GM13976 (cell line): Measurements from ENCODE around the gene LGALS3BP.

Source experiments
- DNase-seq: peaks from one replicate; pipeline ENCODE4 v3.0.0; 2012; ENCODE audit warnings: low spot score
- in situ Hi-C: fragments of 300-500 bp; cut with MboI; formaldehyde crosslinking; loops from one replicate; pipeline ENCODE4 v1.12.0; 2022; ENCODE audit warnings: low sequenced_read_pairs, mixed read lengths, inconsistent platforms; ENCODE audit not compliant: unreplicated experiment
- TF ChIP-seq, protein P1 (sequence below): IDR thresholded peaks from 2 replicates; pipeline ENCODE4 v1.5.1; 2012; ENCODE audit warnings: borderline replicate concordance, mild to moderate bottlenecking; ENCODE audit not compliant: insufficient read depth; ENCODE audit errors: extremely low read depth, missing control alignments, control extremely low read depth

LGALS3BP gene

DNA sequence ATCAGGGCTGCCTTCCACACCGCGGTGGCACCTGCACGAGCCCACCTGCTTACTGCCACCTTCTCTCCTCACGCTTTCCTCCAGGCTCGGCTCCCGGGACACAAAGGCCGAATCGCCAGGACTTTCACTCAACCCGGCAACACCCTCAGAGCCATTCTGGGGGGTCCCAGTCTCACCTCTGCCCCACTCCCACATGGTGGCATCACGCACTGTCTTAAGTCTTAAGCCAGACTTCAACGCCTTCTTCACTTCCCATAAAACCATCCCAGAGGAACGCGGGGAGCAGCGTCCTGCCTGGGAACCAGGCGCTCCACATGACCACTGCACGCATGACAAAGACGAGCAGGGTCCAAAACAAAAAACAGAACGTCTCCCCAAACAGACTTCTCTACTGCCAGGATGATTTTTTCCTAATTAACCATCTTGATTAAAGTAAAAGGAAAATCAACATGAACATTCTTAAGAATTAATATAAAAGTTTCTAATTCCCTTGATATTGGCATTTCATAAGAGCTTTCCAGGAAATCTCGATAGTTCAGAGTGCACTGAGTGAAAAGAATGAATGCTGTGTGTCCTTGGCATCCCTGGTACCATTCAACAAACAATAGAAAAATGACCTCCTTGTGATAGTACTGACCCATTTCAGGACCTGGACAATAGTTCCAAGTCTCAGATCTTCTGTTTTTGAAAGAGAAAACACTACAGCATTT, 27.2 kb upstream of the LGALS3BP start:
- in situ Hi-C loops: no loop called here
- DNase-seq: no peak
- TF ChIP-seq, protein P1, sequence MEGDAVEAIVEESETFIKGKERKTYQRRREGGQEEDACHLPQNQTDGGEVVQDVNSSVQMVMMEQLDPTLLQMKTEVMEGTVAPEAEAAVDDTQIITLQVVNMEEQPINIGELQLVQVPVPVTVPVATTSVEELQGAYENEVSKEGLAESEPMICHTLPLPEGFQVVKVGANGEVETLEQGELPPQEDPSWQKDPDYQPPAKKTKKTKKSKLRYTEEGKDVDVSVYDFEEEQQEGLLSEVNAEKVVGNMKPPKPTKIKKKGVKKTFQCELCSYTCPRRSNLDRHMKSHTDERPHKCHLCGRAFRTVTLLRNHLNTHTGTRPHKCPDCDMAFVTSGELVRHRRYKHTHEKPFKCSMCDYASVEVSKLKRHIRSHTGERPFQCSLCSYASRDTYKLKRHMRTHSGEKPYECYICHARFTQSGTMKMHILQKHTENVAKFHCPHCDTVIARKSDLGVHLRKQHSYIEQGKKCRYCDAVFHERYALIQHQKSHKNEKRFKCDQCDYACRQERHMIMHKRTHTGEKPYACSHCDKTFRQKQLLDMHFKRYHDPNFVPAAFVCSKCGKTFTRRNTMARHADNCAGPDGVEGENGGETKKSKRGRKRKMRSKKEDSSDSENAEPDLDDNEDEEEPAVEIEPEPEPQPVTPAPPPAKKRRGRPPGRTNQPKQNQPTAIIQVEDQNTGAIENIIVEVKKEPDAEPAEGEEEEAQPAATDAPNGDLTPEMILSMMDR: no peak

DNA sequence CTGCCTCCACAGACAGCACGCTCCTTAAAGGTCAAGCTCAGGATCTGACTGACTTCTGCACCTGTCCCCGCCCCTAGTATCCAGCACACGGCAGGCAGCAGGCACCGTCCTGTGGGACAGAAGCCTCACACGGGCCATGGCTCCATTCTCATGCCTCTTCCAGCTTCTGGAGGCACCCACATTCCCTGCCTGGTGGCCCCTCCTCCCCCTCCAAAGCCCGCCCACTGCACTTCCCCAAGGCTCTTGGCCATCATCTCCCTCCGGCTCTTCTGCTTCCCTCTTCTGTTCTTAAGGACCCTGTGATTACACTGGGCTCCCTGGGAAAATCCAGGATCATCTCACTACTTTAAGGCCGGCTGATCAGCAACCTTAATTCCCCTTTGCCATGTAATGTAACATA, 26.3 kb upstream of the LGALS3BP start:
- in situ Hi-C loops: no loop called here
- DNase-seq: no peak
- TF ChIP-seq, protein P1: no peak

DNA sequence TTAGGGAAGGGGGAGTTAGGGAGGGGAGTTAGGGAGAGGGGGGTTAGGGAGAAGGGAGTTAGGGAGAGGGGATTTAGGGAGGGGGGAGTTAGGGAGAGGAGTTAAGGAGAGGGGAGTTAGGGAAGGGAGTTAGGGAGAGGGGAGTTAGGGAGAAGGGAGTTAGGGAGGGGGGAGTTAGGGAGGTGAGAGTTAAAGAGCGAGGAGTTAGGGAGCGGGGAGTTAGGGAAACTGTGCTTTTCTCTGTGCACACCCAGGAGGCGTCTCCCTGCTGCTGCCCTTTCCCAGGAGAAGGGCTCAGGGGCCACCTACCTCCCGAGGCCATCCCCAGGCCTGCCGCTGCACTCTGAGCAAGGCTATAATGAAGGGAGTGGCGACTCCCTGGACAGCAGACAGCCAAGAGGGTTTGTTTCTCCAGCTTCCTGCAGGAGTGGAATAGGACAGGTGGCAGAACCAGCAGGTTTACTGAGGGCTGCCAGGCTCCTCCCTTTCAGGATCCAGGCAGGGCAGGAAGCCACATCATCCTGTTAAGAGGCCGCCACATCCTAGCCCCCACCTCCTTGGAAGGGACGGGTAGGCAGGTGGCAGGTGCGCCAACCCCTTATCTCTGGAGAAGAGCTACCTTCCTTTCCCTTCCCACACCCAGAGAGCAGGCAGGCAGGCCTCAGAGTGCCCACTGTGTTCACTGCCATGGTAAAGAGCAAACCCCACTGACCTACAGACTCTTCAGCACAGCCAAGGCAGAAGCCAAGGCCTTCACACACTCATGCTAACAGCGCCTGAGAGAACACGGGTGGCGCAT, 25.5 kb upstream of the LGALS3BP start:
- TF ChIP-seq, protein P1: no peak
- DNase-seq: peak; percentile 17
- in situ Hi-C loops: no loop called here

DNA sequence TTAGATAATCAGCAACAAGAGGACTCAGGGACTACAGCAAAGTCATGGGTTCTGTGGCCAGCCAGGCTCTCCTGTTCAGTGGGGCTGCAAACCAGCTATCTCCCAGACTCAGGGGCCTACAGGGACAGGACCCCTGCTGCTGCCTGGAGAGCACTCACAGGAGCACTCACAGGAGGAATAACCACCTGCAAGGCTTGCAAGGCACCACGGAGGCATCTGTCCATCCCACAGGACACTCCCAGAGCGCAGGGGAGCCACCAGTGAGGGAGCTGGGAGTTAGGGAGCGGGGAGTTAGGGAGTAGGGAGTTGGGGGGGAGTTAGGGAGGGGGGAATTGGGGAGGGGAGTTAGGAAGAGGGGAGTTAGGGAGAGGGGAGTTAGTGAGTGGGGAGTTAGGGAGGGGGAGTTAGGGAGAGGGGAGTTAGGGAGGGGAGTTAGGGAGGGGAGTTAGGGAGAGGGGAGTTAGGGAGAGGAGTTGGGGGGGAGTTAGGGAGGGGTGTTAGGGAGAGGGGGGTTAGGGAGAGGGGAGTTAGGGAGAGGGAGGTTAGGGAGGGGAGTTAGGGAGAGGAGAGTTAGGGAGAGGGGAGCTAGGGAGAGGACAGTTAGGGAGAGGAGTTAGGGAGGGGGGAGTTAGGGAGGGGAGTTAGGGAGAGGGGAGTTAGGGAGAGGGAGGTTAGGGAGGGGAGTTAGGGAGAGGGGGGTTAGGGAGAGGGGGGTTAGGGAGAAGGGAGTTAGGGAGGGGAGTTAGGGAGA, 24.1 kb upstream of the LGALS3BP start:
- DNase-seq: peak; percentile 16
- in situ Hi-C loops: no loop called here
- TF ChIP-seq, protein P1: no peak

DNA sequence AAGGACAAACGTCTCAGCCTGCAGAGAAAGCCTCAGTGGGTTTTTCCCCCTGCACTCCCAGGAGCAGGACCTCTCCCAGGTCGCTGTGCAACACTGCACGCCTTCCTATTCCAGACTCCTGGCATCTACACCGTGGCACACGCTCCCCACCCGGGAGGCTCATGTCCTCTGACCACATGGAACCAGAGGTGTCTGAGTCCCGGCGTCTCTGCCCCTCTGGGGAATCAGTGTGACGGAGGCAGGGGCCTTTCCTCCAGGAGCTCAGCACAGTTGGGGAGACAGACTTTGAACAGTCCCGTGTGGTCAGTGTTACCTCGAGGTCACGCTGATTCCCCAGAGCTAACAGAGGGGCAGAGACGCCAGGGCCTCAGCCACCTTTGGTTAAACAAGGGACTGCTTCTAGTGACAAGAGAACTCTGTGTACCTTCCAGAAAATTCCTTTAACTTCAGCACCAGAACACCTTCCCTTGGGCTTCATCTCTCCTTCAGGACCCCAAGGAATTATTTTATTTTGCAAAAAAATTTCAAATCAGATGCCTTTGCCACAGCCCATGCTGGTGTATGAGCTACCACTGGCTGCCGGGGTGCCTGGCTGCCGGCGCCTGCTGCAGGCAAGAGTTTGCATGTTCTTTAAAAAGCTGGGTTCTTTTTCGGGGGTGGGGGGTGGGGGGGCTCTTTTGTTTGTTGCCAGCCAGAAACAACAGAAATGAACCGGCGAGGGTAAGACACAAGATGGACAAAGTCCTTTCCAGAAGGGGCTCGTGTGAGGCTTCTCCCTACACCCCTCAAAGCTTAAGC, 23.3 kb upstream of the LGALS3BP start:
- TF ChIP-seq, protein P1: no peak
- in situ Hi-C loops: no loop called here
- DNase-seq: peak; percentile 7

DNA sequence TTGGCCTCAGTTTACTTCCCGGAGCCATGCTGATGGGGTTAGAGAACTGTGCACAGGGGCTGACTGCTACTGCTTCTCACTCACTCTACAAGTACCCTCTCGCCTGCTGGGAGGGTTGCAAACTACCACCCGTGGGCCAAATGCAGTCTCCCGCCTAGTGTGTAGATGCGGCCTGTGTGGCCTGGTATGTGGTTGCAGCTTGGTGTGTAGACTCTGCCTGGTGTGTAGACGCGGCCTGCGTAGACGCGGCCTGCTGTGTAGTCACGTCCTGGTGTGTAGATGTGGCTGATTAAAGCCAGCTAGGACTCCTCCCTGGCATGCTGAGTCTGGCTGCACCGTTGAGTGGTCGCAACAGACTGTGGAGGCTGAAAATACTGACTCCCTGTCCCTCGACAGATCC, 22.6 kb upstream of the LGALS3BP start:
- TF ChIP-seq, protein P1: no peak
- no peak for DNase-seq
- in situ Hi-C loops: no loop called here
